ENCODE data around the gene TMPRSS3.

TMPRSS3 gene

GRCh38 chr21:42344631-42345030 lies 51.2 kb downstream of the TMPRSS3 start:
- no peaks in the 10 kb centered on the region for H4K20me1 ChIP-seq (ENCODE audit: insufficient read depth, low read length, poor library complexity, severe bottlenecking)
- no peaks in the 10 kb centered on the region for H3K36me3 ChIP-seq (ENCODE audit: insufficient read depth, low read length)
- no peak overlapping the region for H2AFZ ChIP-seq (ENCODE audit: low read length)
- no peak overlapping the region for H3K9ac ChIP-seq (ENCODE audit: low read depth, low read length, poor library complexity, severe bottlenecking)
- H3K4me3 ChIP-seq (ENCODE audit: low read length, poor library complexity, severe bottlenecking): no peak overlapping the region
- no peaks in the 10 kb centered on the region for H3K27me3 ChIP-seq (ENCODE audit: insufficient read depth, low read length, poor library complexity, severe bottlenecking)
- no peaks in the 10 kb centered on the region for H3K79me2 ChIP-seq (ENCODE audit: insufficient read depth, low read length)
- H3K4me2 ChIP-seq (ENCODE audit: low read depth, low read length, poor library complexity, severe bottlenecking): no peak overlapping the region
- TF ChIP-seq EZH2phosphoT487 (IDR thresholded peaks at IDR 0.05; ENCODE audit: borderline replicate concordance) (no peak), CTCF (conservative IDR thresholded peaks at IDR 0.05; ENCODE audit: low read length) (no peak)
- H3K9me2 ChIP-seq (replicated peaks; ENCODE audit: low read depth, low read length): no peaks in the 10 kb centered on the region
- peaks cover 7% of the 10 kb centered on the region for H3K4me1 ChIP-seq (ENCODE audit: insufficient read depth, low read length, poor library complexity, severe bottlenecking)
- H3F3A ChIP-seq (ENCODE audit: low read depth): no peaks in the 10 kb centered on the region
- no peaks in the 10 kb centered on the region for H3K9me3 ChIP-seq (ENCODE audit: insufficient read depth, low read depth, low read length)

GRCh38 chr21:42343963-42344510 lies 51.8 kb downstream of the TMPRSS3 start:
- TF ChIP-seq CTCF (conservative IDR thresholded peaks at IDR 0.05; ENCODE audit: low read length): no peak
- no peak for TF ChIP-seq EZH2phosphoT487 (IDR thresholded peaks at IDR 0.05; ENCODE audit: borderline replicate concordance)
- H3K9me2 ChIP-seq (replicated peaks; ENCODE audit: low read depth, low read length): no peaks in the 10 kb centered on the region
- H3K4me3 ChIP-seq (ENCODE audit: low read length, poor library complexity, severe bottlenecking): no peak overlapping the region
- H3K4me1 ChIP-seq (ENCODE audit: insufficient read depth, low read length, poor library complexity, severe bottlenecking): peaks cover 7% of the 10 kb centered on the region
- H3K27me3 ChIP-seq (ENCODE audit: insufficient read depth, low read length, poor library complexity, severe bottlenecking): no peaks in the 10 kb centered on the region
- H3K36me3 ChIP-seq (ENCODE audit: insufficient read depth, low read length): no peaks in the 10 kb centered on the region
- H3K79me2 ChIP-seq (ENCODE audit: insufficient read depth, low read length): no peaks in the 10 kb centered on the region
- no peaks in the 10 kb centered on the region for H4K20me1 ChIP-seq (ENCODE audit: insufficient read depth, low read length, poor library complexity, severe bottlenecking)
- no peak overlapping the region for H2AFZ ChIP-seq (ENCODE audit: low read length)
- H3K4me2 ChIP-seq (ENCODE audit: low read depth, low read length, poor library complexity, severe bottlenecking): no peak overlapping the region
- no peaks in the 10 kb centered on the region for H3K9me3 ChIP-seq (ENCODE audit: insufficient read depth, low read depth, low read length)
- H3K9ac ChIP-seq (ENCODE audit: low read depth, low read length, poor library complexity, severe bottlenecking): no peak overlapping the region
- no peaks in the 10 kb centered on the region for H3F3A ChIP-seq (ENCODE audit: low read depth)

GRCh38 chr21:42343556-42343955 lies 52.3 kb downstream of the TMPRSS3 start:
- Histone ChIP-seq H4K20me1 (ENCODE audit: insufficient read depth, low read length, poor library complexity, severe bottlenecking) (no peaks in the 10 kb centered on the region), H3K27me3 (ENCODE audit: insufficient read depth, low read length, poor library complexity, severe bottlenecking) (no peaks in the 10 kb centered on the region), H3K9me3 (ENCODE audit: insufficient read depth, low read depth, low read length) (no peaks in the 10 kb centered on the region), H3K36me3 (ENCODE audit: insufficient read depth, low read length) (no peaks in the 10 kb centered on the region), H3K4me3 (ENCODE audit: low read length, poor library complexity, severe bottlenecking) (no peak overlapping the region), H3K4me1 (ENCODE audit: insufficient read depth, low read length, poor library complexity, severe bottlenecking) (peaks cover 7% of the 10 kb centered on the region), H3K9me2 (replicated peaks; ENCODE audit: low read depth, low read length) (no peaks in the 10 kb centered on the region), H2AFZ (ENCODE audit: low read length) (no peak overlapping the region), H3K9ac (ENCODE audit: low read depth, low read length, poor library complexity, severe bottlenecking) (no peak overlapping the region), H3F3A (ENCODE audit: low read depth) (no peaks in the 10 kb centered on the region), H3K4me2 (ENCODE audit: low read depth, low read length, poor library complexity, severe bottlenecking) (no peak overlapping the region), H3K79me2 (ENCODE audit: insufficient read depth, low read length) (no peaks in the 10 kb centered on the region)
- TF ChIP-seq CTCF (conservative IDR thresholded peaks at IDR 0.05; ENCODE audit: low read length) (no peak), EZH2phosphoT487 (IDR thresholded peaks at IDR 0.05; ENCODE audit: borderline replicate concordance) (no peak)
